ENCODE data around the gene NDUFS4.

GRCh38 chr5:53549792-53550191 lies 10.6 kb upstream of the NDUFS4 start:
- TF ChIP-seq BHLHE40 (IDR thresholded peaks at IDR 0.05; ENCODE audit: low read depth, low read length) (no peak), RCOR1 (IDR thresholded peaks at IDR 0.05; ENCODE audit: insufficient replicate concordance, low read length) (no peak), CTCF (conservative IDR thresholded peaks at IDR 0.05; ENCODE audit: low read depth, low read length) (no peak), CEBPB (IDR thresholded peaks at IDR 0.05; ENCODE audit: low read depth, low read length) (no peak), MXI1 (IDR thresholded peaks at IDR 0.05; ENCODE audit: borderline replicate concordance, low read depth, low read length) (no peak)
